Neuron (in vitro differentiated cells): ENCODE results near the gene CMKLR1.

Experiments
- H2AFZ ChIP-seq: one replicate; pipeline ENCODE4 v1.6.1; 2013; ENCODE audit warnings: low read depth, mild to moderate bottlenecking, inconsistent platforms, low read length, moderate library complexity
- H3K27me3 ChIP-seq: one replicate; pipeline ENCODE4 v1.6.1; 2013; ENCODE audit warnings: low read length; ENCODE audit not compliant: insufficient read depth
- H3K36me3 ChIP-seq: one replicate; pipeline ENCODE4 v1.6.1; 2013; ENCODE audit warnings: low read length; ENCODE audit not compliant: insufficient read depth
- H3K4me1 ChIP-seq: one replicate; pipeline ENCODE4 v1.6.1; 2013; ENCODE audit warnings: low read length; ENCODE audit not compliant: insufficient read depth
- H3K4me3 ChIP-seq: 2 replicates; pipeline ENCODE4 v1.5.1; 2013; ENCODE audit warnings: mild to moderate bottlenecking, low read length, moderate library complexity
- H3K9me3 ChIP-seq: one replicate; pipeline ENCODE4 v1.6.1; 2013; ENCODE audit warnings: low read length

Gene CMKLR1

DNA sequence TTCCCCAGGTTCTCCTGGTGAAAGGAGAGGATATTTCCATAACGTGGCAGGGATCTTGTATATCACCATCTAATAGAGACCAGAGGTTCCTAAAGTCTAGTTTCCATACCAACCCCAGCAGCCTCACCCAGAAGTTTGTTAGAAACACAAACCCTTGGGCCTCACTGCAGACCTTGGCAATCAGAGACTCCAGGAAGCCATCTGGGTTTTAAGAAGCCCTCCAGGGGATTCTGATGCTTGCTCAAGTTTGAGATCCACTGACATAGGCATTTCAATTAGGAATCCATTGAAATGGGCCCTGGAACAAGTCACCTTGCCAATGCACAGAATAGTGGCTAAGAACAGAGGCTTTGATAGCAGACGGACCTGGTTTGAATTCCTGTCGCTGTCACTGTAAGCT, 2.2 kb upstream of the CMKLR1 start:
- Histone ChIP-seq H3K27me3 (peaks cover 4% of the 10 kb centered on the region), H3K36me3 (no peaks in the 10 kb centered on the region), H3K9me3 (no peaks in the 10 kb centered on the region), H2AFZ (no peak overlapping the region), H3K4me3 (no peak overlapping the region), H3K4me1 (no peaks in the 10 kb centered on the region)

DNA sequence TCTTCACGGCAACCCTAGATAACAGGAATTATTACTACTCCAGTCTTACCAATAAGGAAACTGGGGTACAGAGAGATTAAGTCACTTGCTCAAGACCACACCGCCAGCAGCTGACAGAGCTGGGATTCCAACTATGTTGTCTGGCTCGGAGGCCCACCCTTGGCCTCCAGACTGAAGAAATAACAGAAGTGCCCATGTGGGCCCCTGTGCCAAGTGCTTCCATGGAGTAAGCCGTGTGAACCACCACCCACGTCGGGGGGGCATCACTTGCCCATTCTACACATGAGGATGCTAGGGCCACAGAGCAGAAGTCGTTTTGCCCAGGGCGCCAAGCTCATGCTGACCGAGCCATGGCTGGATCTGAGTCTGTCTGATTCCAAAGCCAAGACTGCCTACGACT, 926 bp upstream of the CMKLR1 start:
- Histone ChIP-seq H3K4me3 (no peak overlapping the region), H3K9me3 (no peaks in the 10 kb centered on the region), H3K27me3 (peaks cover 4% of the 10 kb centered on the region), H3K4me1 (no peaks in the 10 kb centered on the region), H3K36me3 (no peaks in the 10 kb centered on the region), H2AFZ (no peak overlapping the region)

DNA sequence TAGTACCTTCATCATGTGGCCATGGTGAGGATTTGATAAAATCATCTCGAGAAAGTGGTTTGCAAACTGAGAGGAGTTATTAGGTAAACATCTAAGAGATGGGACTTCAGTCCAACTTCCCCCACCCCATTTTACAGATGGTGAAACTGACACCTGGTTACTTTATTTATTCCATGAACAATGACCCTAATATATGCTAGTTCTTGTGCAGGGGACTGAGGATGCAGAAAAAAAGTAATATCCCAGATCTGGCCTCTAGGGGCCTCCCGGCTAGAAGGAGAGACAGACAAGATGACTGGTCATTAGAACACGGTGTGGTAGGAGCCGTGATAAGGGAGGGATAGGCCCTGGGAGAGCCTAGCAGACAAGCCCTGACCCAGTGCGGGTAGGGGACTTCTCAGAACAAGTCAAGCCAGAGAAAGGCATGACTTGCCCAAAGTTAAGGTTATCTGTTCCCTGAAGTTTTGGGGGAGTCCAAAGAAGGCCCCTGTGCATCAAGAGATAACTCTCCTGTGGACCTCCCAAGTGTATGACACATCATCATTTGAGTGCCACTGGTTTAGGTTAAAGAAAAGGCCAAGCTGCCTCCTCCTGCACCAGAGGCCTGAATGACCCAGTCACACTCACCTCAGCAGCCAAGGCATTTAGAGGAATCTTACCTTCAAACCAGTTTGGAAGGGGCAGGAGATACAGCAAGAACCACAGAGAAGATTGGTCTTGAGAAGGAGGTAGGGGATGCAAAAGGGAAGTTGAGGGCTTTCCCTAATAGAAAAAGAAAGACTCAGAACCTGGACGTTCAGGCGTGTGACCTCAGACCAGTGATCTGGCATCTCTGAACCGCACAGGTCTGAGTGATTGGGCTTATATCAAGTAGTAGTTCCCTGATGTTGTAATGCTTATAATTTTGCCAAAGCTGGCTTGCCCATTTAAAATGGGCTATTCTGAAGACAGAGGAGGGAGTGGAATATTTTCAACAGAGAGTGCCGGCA, 1.6 kb downstream of the CMKLR1 start:
- H3K36me3 ChIP-seq, result no peaks in the 10 kb centered on the region
- no peak overlapping the region for H3K4me3 ChIP-seq
- peaks cover 4% of the 10 kb centered on the region for H3K27me3 ChIP-seq
- H2AFZ ChIP-seq, result no peak overlapping the region
- no peaks in the 10 kb centered on the region for H3K4me1 ChIP-seq
- H3K9me3 ChIP-seq, result no peaks in the 10 kb centered on the region

DNA sequence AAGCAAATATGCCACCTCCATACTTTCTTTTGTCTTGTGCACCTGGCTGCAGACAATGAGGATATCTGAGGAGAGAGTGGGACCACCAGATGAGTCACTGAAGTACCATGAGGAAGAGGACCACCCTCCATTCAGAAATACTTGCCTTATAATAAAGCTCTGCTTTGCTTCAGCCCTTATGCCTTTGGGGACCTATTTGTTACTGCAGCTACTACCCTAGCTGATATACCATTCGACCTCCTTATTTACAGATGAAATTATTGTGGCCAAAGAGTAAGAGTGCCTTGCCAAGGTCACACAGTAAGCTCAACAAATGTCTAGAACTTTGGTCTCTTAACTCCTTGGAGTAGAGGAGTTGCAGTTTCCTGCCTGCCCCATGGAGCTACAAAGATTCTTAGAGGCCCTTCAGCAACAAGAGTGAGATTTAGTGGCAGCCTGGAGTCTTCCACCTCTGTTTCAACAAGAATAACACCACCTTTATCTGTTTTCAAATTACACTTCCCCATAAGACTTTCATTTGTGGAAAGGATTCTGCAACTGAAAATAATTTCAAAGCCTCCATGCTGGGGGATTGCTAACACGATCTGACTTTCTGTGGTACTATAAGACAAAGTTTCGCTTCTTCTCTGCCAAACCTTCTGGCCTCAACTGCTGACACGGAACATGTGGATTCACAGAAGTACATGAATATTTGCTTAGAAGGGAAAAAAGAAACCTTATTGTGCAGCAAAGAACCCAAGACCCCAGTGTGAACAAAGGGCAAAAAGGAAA, 3.6 kb downstream of the CMKLR1 start:
- Histone ChIP-seq H3K9me3 (no peaks in the 10 kb centered on the region), H3K4me3 (no peak overlapping the region), H3K27me3 (peaks cover 4% of the 10 kb centered on the region), H3K36me3 (no peaks in the 10 kb centered on the region), H2AFZ (no peak overlapping the region), H3K4me1 (no peaks in the 10 kb centered on the region)

DNA sequence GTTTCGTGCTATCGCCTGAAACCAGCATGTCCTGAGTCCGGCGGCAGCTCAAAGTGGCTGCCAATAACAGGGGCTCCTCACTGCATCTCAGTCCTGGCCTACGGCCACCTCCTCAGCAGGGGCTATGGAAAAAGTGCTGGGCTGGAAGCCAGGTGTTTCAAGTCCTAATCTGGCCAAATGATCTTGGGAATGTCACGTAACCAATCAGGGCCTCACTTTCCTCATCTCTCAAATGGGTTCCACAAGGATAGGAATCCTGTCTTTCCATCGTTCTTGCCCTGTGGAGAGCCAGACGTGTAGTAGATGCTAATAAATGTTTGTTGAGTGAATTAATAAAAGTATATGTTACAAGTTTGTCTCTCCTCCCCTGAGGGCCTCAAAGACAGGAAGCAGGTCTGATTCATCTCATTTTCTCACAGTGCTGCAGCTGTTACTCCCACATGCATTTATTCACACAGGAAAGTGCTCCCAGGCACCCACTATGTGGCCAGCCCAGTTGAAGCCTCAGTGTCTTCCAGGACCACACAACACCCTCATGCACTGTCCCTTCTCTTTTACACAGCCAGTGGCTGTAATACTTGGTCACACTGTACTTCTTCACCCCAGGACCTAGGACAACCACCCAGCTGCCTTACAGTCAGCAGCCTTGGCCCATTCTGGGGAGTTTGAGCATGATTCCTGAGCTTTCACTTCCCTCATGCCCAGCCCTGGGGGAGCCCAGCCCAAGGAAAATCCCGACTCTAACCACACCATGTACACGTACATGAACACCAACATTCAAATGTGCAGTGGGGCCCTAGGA, 5.0 kb downstream of the CMKLR1 start:
- Histone ChIP-seq H3K4me1 (no peaks in the 10 kb centered on the region), H2AFZ (no peak overlapping the region), H3K27me3 (no peaks in the 10 kb centered on the region), H3K36me3 (no peaks in the 10 kb centered on the region), H3K9me3 (no peaks in the 10 kb centered on the region), H3K4me3 (no peak overlapping the region)

DNA sequence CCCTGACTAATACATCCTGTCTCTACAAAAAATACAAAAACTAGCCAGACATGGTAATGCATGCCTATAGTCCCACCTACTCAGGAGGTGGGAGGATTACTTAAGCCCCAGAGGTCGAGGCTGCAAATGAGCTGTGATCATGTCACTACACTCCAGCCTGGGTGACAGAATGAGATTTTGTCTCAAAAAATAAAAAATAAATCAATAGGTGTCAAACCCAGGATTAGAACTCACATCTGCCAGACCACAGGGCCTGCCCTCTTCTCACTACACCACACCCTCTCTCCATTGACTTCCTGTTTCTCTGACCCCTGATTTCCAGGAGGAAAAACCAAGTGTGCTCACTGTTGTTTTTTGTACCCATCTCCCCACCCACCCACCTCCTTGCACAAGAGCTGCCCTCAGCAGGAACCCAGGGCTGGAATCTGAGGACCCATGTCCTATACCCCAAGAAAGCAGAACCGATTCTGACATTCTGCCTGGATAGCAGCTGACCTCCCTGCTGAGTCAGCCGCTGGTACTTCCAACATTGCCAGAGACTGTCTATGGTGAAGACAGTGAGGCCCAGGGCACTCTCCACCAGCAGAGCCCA, 6.2 kb downstream of the CMKLR1 start:
- H3K36me3 ChIP-seq, result no peaks in the 10 kb centered on the region
- no peak overlapping the region for H3K4me3 ChIP-seq
- no peaks in the 10 kb centered on the region for H3K4me1 ChIP-seq
- H3K9me3 ChIP-seq, result no peaks in the 10 kb centered on the region
- H3K27me3 ChIP-seq, result no peaks in the 10 kb centered on the region
- no peak overlapping the region for H2AFZ ChIP-seq

DNA sequence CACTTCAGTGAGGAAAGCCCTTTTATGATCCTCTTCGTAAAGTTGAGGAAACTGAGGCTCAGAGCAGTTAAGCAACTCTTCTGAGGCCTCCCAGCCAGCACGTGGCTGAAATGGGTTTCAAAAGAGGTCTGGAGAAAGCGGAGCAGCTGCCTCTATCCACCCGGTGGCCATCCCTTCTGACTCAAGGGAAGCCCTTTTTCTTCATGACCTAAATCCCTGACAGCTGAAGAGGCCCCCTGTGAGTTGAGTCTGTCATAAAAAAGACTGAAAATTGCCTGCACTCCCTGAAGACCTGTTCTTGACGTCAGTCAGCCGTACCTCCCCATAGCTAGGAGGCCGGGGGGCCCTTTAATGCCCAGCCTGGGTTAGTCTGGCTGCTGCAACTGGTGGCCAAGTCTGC, 10.7 kb downstream of the CMKLR1 start:
- Histone ChIP-seq H3K27me3 (no peaks in the 10 kb centered on the region), H3K9me3 (no peaks in the 10 kb centered on the region), H2AFZ (no peak overlapping the region), H3K4me3 (no peak overlapping the region), H3K4me1 (no peaks in the 10 kb centered on the region), H3K36me3 (no peaks in the 10 kb centered on the region)

DNA sequence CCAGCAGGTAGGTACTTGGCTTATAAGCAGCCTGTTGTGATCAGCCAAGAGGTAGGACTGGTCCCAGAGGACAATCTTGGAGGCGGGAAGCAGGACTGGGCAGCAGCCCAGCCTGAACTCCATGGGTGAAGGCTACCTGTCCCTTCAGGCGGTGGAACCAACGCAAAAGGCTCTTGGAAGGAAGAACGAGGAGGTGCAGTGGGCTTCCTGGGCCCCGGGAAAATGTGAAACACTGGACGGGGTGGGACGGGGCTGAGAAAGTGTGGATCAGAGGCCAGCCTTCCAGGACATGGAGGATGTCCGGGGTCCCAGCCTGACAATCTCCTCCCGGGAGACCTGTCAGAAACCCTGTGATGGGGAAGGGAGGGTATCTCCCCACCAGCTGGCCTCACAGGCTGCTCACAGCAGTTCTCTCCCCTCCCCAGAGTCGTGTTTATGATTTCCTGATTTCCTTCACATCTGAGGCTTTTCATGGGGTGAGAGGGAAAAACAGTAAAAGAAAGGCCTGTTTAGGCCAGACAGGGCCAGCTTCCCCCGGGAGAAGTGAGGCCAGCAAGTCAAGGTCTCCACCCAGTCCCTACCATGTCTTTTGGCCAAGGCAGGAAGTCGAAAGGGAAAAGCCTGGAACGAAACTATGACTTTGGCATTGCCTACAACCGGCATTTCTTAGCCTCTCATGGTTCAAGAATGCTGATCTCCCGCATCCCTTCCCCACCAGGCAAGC, 11.3 kb downstream of the CMKLR1 start:
- H2AFZ ChIP-seq, result no peak overlapping the region
- H3K9me3 ChIP-seq, result no peaks in the 10 kb centered on the region
- no peaks in the 10 kb centered on the region for H3K4me1 ChIP-seq
- no peaks in the 10 kb centered on the region for H3K36me3 ChIP-seq
- no peak overlapping the region for H3K4me3 ChIP-seq
- no peaks in the 10 kb centered on the region for H3K27me3 ChIP-seq

DNA sequence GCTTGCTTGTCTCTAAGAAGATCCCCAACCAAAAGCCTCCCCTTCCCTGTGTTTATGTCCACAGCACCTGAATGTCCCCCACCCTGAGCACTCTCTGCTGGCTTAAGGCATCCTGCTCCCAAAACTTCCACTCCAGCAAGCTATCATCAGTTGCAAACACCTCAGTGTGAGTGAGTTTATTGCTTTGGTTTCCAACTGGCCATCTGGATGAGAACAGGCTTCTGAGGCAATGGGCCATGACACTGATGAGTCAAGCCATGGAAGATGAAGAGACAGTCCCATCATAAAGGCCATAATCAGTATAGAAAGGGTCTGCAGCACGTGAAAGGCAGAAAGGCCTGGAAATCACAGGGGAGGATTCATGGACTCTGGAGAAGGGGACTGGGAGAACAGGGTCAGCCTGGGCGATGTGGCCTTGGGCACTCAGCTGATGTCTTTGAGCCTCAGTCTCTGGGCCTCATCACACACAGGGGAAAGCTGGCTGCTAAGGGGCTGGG, 12.8 kb downstream of the CMKLR1 start:
- Histone ChIP-seq H2AFZ (no peak overlapping the region), H3K4me1 (no peaks in the 10 kb centered on the region), H3K9me3 (no peaks in the 10 kb centered on the region), H3K36me3 (no peaks in the 10 kb centered on the region), H3K27me3 (no peaks in the 10 kb centered on the region), H3K4me3 (no peak overlapping the region)

DNA sequence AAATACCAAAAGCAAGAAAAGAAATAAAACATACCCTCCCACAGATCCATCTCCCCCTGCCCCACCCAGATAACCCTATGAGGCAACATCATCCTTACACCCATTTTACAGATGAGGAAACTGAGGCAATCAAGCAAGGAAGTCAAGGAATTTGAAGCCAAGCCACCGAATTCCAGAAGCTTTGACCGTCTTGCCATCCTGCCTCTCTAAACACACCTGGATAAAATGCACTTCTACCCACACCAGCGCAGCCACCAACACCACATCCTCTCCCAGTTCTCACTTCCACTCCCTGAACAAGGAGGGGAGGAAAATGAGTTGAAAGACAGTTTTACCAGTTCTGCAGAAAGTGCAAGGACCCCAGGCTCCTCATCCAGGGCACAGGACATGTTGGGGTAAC, 13.6 kb downstream of the CMKLR1 start:
- Histone ChIP-seq H3K36me3 (no peaks in the 10 kb centered on the region), H3K27me3 (no peaks in the 10 kb centered on the region), H3K4me3 (no peak overlapping the region), H3K4me1 (no peaks in the 10 kb centered on the region), H2AFZ (no peak overlapping the region), H3K9me3 (no peaks in the 10 kb centered on the region)

DNA sequence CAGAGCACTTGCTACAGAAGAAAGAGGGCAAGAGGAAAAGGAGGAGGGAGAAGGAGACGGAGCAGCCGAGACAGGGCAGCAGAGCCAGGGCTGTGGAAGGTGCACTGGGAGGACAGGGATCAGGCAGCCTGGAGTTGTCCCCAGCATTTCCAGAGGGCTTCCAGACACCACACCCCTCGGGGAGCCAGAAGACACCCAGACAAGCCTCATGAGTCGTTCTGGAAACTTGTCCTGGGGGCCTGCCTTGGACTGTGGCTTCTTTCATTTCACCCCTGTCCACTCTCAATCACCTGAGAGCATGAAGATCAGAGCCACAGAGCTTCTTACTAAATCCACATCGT, 14.1 kb downstream of the CMKLR1 start:
- Histone ChIP-seq H3K4me1 (no peaks in the 10 kb centered on the region), H3K36me3 (no peaks in the 10 kb centered on the region), H3K9me3 (no peaks in the 10 kb centered on the region), H2AFZ (no peak overlapping the region), H3K4me3 (no peak overlapping the region), H3K27me3 (no peaks in the 10 kb centered on the region)

DNA sequence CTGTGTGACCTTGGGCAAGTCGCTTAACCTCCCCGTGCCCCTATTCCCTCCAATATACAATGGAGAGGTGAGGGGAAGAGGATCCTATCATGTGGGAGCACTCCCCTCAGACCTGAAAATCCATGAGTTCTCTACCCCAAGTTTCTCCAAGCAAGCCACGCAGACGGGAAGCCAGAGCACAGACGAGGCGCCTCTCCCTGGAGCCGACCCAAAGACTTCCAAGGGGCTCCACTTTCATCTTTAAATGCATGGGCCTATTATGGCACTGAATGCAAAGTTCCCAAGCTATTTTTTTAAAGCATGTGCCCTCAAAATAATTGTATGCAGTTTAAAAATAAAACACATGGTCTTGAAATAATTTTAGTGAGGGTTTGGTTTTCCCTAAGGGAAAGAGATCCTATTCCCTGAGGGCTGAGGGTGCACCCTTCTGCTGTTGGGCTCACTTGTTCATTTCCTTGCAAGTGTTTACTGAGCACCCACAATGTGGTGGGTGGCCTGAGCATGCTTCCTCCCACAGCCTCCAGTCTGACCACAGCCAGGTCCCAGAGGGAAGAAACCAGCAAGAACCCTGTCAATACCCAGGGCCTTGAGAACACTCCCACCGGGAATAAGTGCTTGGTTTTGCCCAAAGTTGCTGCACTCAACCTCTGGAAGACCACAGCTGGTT, 14.6 kb downstream of the CMKLR1 start:
- Histone ChIP-seq H3K4me1 (no peaks in the 10 kb centered on the region), H3K4me3 (no peak overlapping the region), H2AFZ (no peak overlapping the region), H3K9me3 (no peaks in the 10 kb centered on the region), H3K36me3 (no peaks in the 10 kb centered on the region), H3K27me3 (no peaks in the 10 kb centered on the region)
